ENCODE measurements around the gene FBXW11.
A peak's percentile ranks its signal among the peaks of the same experiment; 100 is the strongest.
"Not testable (repeated sequence)": the region's sequence is repeated elsewhere in the genome, so short reads cannot be mapped to it uniquely, and the experiment has no call there.

The FBXW11 gene

DNA sequence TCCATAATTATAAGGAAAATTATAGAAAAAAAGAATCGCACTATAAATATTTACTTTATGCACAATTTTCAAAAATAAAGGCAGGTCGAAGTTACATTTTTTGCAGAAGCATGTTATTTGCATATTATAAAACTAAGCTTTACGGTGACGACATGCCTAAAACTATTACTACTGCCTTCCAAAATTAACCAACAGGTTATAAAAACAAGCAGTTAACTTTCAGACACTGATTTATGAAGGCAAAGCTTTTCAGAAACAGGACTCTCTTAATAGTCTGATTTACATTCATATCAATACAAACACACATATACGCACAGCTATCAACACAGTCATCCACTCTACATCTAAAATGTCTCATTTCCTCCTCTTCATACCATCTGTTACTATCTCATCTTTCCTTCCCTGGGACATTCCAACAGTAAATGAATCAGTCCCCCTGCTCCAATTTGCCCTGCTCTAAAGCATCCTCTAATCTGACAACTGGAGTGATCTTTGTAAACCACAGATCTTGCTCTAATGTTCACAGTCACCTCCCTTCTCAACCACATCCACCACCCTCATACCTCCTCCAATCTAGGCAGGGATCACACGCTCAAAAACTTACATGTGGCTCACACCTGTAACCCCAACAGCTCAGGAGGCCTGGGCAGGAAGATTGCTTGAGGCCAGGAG, 21.6 kb downstream of the FBXW11 start:
- no peak for DNase-seq (ENCODE audit: low read depth, low spot score)

DNA sequence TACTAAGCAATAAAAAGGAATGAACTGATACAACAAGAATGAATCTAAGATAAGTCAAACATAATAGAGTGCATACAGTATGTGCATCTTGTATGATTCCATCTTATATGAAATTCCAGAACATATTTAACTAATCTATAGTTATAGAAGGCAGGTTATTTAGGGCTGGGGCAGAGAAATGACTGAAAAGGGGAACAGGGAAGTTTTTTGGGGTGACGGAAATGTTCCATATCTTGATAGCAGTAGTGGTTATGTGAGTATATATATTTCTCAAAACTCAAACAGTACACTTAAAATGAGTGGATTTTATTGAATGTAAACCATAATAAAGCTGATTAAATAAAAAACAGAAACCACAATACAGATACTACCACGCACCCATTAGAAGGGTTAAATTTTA, 24.6 kb downstream of the FBXW11 start:
- DNase-seq (ENCODE audit: low read depth, low spot score): no peak

GRCh38 chr5:171980792-171981191, 25.6 kb downstream of the FBXW11 start:
- no peak for DNase-seq (ENCODE audit: low read depth, low spot score)

DNA sequence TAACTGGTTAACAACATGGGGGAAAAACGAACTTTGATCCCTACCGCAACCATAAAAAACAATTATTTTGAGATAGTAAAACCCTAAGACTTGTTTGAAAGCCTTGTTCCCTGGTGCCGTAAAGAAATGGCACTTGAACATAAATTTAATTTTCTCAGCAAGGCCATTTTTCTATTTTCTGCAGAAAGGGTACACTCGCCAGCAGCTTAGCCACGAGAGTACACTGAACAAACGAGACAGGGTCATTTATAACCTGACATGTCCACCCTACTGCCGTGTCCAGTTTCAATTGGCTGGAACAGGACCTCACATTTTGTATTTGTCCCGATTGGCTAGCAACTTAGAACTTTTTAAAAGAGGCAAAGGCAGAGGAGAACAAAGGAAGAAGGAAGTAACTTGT, 26.8 kb downstream of the FBXW11 start:
- DNase-seq (ENCODE audit: low read depth, low spot score): no peak

- DNase-seq (ENCODE audit: low read depth, low spot score): no peak
Measured at GRCh38 chr5:171978519-171978918, 27.9 kb downstream of the FBXW11 start.

DNA sequence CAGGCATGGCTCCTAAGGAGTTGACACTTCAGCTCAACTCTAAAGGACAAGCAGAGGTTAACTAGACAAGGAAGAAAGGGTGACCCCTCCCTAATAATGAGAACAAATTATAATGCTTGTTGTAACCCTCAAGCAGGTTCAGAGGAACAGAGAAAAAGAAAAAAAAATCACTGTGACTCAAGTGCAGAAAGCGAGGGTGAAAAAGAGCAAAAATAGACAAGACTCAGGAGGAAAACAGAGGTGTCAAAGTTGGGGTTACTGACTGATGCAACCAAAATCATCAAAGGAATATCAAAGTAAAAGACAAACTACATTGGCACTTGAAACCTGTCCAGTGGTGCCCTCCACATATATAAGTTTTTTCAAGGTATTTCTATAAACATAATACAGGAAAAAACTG, 28.4 kb downstream of the FBXW11 start:
- no peak for DNase-seq (ENCODE audit: low read depth, low spot score)

DNA sequence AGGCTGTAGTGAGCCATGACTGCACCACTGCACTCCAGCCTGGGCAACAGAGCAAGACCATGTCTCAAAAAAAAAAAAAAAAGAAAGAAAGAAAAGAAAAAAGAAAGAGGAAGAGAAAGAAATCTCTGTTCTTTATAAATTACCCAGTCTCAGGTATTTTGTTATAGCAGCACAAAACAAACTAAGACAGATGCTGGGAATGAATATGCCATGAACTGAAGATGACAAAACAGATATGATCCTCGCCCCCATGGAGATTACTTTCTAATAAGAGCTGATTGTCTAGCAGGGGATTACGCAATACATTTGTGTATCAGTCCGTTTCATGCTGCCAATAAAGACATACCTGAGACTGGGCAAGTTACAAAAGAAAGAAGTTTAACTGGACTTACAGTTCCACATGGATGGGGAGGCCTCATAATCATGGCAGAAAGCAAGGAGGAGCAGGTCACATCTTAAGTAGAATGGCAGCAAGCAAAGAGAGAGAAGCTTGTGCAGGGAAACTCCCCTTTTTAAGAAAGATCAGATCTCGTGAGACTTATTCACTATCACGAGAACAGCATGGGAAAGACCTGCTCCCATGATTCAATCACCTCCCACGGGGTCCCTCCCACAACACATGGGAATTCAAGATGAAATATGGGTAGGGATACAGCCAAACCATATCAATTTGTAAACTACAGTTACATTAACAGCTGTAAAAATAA, 29.0 kb downstream of the FBXW11 start:
- not testable (repeated sequence) for DNase-seq (ENCODE audit: low read depth, low spot score)

GRCh38 chr5:171975877-171976667, 30.4 kb downstream of the FBXW11 start:
- DNase-seq (ENCODE audit: low read depth, low spot score): no peak

DNA sequence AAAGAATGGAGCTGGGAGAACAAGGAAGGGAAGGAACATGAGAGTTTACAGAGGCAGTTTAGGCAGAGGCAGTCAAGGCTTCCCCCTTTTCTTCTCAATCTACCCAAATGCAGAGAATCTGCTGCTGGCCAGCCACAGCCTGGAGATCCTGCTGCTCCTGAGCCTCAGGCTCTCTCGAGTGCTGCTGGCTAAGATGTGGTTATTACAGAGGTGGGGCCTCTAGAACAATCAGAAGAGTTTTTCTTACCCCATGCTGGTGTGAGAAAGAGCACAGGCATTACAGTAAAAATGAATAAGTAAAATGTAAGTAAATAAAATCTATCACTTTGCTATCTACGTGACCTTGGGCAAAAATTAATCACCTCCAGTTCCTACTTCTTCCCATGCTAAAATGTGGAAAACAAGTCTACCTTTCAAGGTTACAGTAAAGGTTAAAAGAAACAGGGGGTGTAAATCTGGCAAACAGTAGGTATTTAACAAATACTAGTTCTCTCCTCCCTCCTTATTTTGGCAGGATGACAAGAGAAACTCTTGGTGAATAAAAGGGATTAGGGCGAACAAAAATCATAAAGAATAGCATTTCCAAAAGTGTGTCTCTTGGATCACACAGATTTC, 31.1 kb downstream of the FBXW11 start:
- DNase-seq (ENCODE audit: low read depth, low spot score): no peak

- no peak for DNase-seq (ENCODE audit: low read depth, low spot score)
Measured at GRCh38 chr5:171970826-171971225, 35.6 kb downstream of the FBXW11 start.

- DNase-seq (ENCODE audit: low read depth, low spot score): no peak
Measured at GRCh38 chr5:171969288-171969880, 37.1 kb downstream of the FBXW11 start.

DNA sequence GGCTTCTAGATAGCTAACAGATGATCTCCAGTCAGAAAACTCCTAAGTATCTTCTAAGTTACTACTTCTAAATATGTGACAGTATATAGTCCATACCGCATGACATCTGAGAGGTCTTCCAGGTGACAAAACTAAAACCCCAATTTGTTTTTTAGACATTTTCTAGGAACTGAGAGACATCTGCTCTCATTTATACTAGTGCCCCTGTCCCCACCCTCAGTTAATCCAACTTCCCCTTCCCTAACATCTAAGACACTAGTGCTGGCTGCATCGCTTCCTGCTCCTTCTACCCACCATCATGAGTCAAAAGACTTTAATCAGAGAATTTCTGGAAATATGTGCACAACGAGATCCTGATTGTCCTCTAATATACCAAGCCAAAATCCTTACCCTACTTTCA, 37.9 kb downstream of the FBXW11 start:
- DNase-seq (ENCODE audit: low read depth, low spot score): no peak

DNA sequence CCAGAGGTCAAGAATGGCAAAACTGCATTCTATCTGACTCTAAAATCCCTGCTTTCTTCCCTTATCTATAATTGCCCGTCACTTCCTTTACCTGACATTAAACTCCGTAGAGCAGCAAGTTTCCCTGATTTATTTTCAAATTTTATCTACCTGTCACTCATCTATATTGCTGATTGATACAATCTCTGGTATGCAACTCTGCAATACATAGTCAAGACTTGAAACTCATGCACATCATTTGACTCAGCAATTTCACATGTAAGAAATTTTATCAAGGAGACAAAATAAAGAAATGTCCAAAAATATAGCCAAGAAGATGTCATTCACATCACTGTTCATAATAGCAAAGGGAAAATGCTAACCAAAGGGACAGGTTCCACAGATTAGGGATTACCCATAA, 39.5 kb downstream of the FBXW11 start:
- no peak for DNase-seq (ENCODE audit: low read depth, low spot score)

GRCh38 chr5:171966270-171966669, 40.2 kb downstream of the FBXW11 start:
- no peak for DNase-seq (ENCODE audit: low read depth, low spot score)

DNA sequence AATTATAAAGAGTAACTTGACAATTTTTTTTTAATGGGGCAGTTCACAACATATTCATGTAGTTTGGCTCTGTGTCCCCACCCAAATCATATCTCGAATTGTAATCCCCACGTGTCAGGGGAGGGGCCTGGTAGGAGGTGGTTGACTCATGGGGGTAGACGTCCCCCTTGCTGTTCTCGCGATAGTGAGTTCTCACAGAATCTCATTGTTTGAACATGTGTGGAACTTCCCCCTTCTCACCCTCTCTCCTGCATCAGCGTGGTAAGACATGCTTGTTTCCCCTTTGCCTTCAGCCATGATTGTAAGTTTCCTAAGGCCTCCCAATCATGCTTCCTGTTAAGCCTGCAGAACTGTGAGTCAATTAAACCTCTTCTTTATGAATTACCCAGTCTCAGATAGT, 40.7 kb downstream of the FBXW11 start:
- no peak for DNase-seq (ENCODE audit: low read depth, low spot score)

GRCh38 chr5:171963416-171963815, 43.0 kb downstream of the FBXW11 start:
- no peak for DNase-seq (ENCODE audit: low read depth, low spot score)

GRCh38 chr5:171961117-171961516, 45.3 kb downstream of the FBXW11 start:
- DNase-seq (ENCODE audit: low read depth, low spot score): no peak

DNA sequence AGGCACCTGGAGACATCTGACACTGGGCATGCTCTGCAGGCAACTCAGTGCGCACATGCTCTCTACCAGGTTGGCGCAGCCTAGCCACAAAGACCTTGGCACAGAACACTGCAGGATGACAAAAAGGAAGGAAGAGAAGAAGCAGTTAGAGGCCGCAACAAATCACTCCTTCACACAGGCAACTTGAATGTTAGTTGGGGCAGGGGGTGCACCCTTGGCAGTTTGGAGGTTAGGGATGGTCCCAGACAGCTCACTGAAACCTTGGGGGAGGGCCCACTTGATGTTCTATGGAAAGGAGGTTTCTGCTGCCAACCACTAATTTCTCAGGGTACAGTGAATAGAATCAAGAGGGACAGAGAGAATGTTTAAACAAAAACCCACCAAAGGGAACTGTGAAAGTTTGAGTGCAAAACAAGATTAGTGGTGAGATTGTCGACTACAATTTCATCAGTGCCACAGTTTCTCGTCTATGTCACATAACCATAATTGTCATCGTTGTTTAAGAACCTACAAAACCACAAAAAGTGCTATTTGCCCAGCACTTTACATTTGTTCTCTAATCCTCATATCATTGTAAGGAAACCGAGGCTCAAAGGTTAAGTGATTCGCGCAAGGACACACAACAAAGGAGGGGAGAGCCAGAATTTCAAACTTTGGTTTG, 48.7 kb downstream of the FBXW11 start:
- DNase-seq (ENCODE audit: low read depth, low spot score): peak; percentile 4

DNA sequence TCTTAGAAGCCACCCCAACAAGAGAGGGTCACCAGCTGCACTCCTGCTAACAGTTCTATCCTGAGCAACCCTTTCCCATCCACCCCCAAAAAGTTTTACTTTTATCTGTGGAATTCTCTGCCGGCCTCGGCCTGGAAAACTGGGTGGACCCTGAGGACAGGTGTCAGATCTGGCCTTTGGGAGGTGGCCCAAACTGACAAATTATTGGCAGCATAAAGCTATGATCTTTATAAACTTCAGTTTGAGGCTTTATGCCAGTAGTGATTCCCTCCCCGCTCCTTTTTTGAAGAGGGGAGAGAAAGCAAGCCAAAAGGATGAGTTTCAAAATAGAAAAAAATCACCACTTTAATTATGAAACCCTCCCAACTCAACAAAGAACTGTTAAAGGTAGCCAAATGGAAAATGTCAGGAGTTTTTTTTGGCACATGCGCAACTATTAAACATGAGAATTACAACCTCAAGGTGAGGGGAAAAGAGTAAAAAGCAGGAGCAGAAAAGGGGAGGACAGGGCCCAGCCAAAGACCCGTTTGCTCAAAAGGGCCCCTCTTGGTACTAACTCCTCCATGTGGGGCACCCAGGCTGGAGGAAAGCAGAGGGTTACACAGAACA, 49.4 kb downstream of the FBXW11 start:
- DNase-seq (ENCODE audit: low read depth, low spot score): no peak

DNA sequence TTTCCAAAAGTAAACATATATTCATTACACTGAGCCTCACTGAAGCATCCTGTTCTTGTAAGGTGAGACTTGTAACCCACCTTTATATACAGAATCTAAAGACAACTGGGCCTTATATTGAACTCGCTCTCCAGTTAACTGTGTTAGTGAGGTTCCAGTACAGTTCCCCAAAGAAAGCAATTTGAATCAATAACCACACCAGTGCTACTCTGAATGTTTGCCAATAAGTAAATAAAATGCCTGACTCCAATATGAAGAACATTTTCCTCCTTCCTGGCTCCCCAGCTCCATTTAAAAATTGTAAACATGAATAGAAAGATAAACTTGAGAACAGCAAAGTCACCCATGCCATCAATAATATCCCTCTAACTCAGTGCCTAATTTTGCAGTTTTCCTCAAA, 50.1 kb downstream of the FBXW11 start:
- no peak for DNase-seq (ENCODE audit: low read depth, low spot score)

GRCh38 chr5:171955761-171956160, 50.7 kb downstream of the FBXW11 start:
- DNase-seq (ENCODE audit: low read depth, low spot score): no peak

Measured in activated CD4-positive, CD25-positive, alpha-beta regulatory T cell treated with anti-CD3 and anti-CD28 coated beads, Interleukin-2, amount 50 U/mL, for 16 hours (primary cell).